ENCODE results near the gene TNNT1.

DNA sequence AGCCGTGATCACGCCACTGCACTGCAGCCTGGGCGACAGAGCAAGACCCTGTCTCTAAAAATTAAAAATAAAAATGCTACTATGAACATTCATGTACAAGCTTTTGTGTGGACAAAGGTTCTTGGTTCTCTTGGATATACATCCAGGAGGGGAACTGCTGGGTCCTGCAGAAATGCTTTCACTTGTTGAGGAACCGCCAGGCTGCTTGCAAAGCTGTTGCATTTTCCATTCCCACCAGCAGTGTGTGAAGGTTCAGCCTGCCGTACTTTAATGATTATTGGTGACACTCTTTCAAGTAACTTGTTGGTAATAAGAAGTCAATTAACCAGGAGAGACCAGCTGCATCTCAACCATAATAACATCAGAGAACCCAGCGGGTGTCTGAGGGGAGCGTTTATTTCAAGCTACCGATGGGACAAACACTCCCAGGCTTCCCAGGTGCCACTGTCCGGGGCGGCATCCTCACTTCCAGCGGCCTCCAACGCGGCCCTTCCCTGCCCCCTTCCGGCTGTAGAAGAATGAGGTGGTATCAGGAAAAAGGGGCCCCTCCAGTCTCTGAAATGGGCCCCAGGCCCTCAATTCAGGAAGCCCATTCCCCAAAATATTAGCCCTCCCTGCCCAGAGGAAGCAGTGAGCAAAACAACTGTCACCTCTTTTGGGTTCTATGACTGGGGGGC, 16.4 kb downstream of the TNNT1 start:
- TF ChIP-seq EZH2 (IDR thresholded peaks at IDR 0.05) (no peak), POLR2AphosphoS5 (IDR thresholded peaks at IDR 0.05; ENCODE audit: borderline replicate concordance, low read depth, low read length) (no peak)

Data from SK-N-MC (cell line).